CD4-positive, alpha-beta T cell treated with Interleukin-15 for 4 hours (primary cell): ENCODE measurements around the gene CCDC157.
A peak's percentile ranks its signal among the peaks of the same experiment; 100 is the strongest.
"Not testable (repeated sequence)": the region's sequence is repeated elsewhere in the genome, so short reads cannot be mapped to it uniquely, and the experiment has no call there.

ENCODE experiments used
- DNase-seq: peaks from one replicate; pipeline ENCODE4 v3.0.0-alpha.2; 2020; ENCODE audit warnings: low spot score

CCDC157 gene

GRCh38 chr22:30392661-30393321 is 36.0 kb downstream of the CCDC157 start:
- no peak for DNase-seq

GRCh38 chr22:30393322-30393680 is 36.5 kb downstream of the CCDC157 start:
- DNase-seq: no peak

- DNase-seq: no peak
Observed at GRCh38 chr22:30393885-30394284, 37.1 kb downstream of the CCDC157 start.

GRCh38 chr22:30396871-30397655 is 40.3 kb downstream of the CCDC157 start, which contains the start of gene SEC14L2:
SEC14L2 (plus strand) TSS chr22:30397018; CDS start chr22:30397117, 99 bp downstream.
- peak; percentile 47 for DNase-seq

- DNase-seq: no peak
Observed at GRCh38 chr22:30397656-30398635, 41.1 kb downstream of the CCDC157 start.

- DNase-seq: no peak
Observed at GRCh38 chr22:30398685-30399680, 42.2 kb downstream of the CCDC157 start.

- DNase-seq: no peak
Observed at GRCh38 chr22:30399718-30400117, 42.9 kb downstream of the CCDC157 start.

- DNase-seq: no peak
Observed at GRCh38 chr22:30400159-30400558, 43.4 kb downstream of the CCDC157 start.

- not testable (repeated sequence) for DNase-seq
Observed at GRCh38 chr22:30401024-30401423, 44.2 kb downstream of the CCDC157 start.

- DNase-seq: no peak
Observed at GRCh38 chr22:30402028-30402765, 45.4 kb downstream of the CCDC157 start.

GRCh38 chr22:30402766-30403104 is 45.9 kb downstream of the CCDC157 start:
- not testable (repeated sequence) for DNase-seq

- DNase-seq: no peak
Observed at GRCh38 chr22:30404307-30404706, 47.5 kb downstream of the CCDC157 start.

- no peak for DNase-seq
Observed at GRCh38 chr22:30405731-30406130, 48.9 kb downstream of the CCDC157 start.

- DNase-seq: no peak
Observed at GRCh38 chr22:30406400-30406799, 49.6 kb downstream of the CCDC157 start.

- no peak for DNase-seq
Observed at GRCh38 chr22:30408388-30409102, 51.7 kb downstream of the CCDC157 start.

- DNase-seq: no peak
Observed at GRCh38 chr22:30411780-30412179, 55.0 kb downstream of the CCDC157 start.

- DNase-seq: no peak
Observed at GRCh38 chr22:30413001-30413400, 56.2 kb downstream of the CCDC157 start.

GRCh38 chr22:30413745-30414524 is 57.1 kb downstream of the CCDC157 start:
- no peak for DNase-seq

GRCh38 chr22:30414525-30415047 is 57.8 kb downstream of the CCDC157 start:
- no peak for DNase-seq
